GM19324 (cell line): ENCODE measurements around the gene WDR70.
"Not testable (repeated sequence)": the region's sequence is repeated elsewhere in the genome, so short reads cannot be mapped to it uniquely, and the experiment has no call there.

Source experiments
- ATAC-seq: cut with Tn5 transposase; IDR thresholded peaks from one replicate; pipeline ENCODE4 v1.9.1; 2021; ENCODE audit warnings: mild to moderate bottlenecking, moderate library complexity; ENCODE audit not compliant: unreplicated experiment, low FRiP score

Gene WDR70

DNA sequence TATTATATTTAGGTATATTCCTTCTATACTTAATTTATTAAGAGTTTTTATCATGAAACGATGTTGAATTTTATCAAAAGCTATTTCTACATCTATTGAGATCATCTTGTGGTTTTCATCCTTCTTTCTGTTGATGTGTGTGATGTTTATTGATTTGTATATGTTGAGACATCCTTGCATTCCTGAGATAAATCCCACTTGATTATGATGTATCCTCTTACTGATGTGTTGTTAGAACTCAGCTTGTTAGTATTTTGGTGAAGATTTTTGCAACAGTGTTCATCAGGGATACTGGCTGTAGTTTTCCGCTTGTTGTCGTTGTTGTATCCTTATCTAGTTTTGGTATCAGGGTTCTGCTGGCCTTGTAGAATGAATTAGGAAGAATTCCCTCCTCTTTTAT lies 247.1 kb downstream of the WDR70 start:
- no peak for ATAC-seq

DNA sequence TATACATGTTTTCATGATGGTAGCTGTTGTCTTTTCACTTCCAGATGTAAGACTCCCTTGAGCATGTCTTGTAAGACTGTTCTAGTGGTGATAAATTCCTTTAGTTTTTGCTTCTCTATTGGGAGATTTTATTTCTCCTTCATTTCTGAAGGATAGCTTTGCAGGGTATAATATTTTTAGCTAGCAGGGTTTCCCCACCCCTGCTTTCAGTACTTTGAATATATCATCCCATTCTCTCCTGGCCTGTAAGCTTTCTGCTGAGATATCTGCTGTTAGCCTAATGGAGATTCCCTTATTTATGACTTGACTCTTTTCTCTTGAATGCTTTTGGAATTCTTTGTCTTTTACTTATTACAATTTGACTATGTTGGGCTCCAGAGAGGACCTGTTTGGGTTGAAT lies 249.8 kb downstream of the WDR70 start:
- ATAC-seq = no peak

DNA sequence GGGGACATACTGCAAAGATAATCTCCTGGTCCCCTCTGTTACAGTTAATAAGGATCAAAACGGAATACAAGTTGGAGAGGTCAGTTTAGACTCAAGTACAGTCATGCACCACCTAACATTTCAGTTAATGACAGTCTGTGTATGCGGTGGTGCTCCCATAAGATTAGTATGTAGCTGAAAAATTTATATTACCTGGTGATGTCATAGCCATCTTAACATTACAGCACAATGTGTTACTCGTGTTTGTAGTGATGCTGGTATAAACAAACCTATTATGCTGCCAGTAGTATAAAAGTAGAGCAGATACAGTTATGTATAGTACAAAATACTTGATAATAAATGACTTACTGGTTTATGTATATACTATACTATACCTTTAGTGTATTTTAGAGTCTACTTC lies 252.8 kb downstream of the WDR70 start:
- no peak for ATAC-seq

DNA sequence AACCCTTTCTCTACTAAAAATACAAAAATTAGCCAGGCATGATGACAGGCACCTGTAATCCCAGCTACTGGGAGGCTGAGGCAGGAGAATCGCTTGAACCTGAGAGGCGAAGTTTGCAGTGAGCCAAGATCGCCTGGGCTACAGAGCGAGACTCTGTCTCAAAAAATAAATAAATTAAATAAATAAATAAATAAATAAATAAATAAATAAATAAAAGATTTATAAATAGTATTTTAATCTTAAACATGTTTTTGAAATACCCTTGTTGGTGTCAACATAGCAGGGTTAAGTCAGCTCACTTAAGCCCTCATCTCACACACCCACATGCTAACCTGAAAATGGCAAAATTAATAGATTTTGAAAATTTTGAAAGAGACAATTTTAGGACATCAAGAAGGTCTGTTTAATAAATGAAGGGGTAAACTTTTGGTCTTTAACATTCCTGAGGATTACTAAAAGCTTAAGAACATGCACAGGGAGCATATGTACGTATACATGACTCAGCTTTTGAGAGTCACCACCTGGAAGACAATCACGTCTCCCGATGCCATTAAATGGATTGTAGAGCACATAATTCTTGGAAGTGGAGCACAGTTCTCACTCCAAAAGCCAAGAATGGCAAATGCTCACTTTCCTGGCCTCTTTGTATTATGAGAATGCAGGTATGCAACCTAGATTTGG lies 258.2 kb downstream of the WDR70 start:
- ATAC-seq = no peak

DNA sequence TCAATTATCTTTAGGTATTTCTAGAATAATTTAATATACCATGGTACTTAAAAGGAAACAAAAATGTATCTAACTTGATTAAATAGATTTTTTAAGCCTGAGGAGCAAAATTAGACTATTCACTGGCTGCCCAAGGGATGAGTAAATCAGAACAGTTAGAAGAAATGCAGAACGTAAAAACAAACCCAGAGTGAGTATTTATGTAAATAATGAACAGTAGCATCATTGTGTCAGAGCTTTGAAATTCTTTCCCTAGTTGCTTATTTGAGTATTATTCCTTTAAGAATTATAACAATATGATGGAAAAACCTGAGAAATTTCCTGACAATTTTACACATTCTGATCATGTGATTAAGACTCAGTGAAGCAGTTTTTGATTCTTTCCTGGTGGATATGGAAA lies 259.8 kb downstream of the WDR70 start:
- no peak for ATAC-seq

DNA sequence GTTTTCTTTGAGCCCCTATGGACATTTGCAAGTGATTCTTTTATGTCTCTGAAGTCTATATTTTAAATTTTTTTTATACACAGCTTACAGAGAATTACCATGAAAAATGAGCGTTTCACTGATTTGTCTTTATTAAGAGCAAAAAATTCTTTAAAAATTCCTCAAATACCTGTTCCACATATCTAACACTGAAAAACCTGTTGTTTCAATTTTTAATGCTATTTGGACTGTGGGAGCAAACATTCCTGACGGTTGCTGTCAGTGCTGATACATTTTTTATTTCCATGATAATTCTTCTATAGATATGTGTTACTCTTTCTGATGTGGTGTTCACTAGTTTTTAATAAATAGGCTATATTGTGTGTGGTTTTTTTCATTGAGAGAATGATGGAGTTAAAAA lies 261.0 kb downstream of the WDR70 start:
- ATAC-seq = no peak

DNA sequence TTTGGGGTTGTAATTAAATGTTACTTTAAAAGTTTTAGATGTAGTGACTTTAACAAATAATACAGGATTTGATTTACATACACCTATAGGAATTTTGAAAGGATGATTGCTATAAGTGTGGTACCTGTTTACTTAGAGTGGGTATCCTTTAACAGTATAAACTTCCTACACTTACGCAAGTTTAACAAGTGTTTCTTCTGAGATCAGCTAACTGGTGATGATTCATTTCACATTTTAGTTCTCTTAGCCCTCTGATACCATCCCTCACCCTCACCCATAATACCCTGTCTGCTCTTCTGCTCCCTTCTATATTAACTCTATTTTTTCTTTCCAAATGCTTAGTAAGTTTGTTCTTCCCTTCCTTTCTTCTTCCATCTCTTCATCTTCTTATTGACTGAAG lies 262.8 kb downstream of the WDR70 start:
- no peak for ATAC-seq

DNA sequence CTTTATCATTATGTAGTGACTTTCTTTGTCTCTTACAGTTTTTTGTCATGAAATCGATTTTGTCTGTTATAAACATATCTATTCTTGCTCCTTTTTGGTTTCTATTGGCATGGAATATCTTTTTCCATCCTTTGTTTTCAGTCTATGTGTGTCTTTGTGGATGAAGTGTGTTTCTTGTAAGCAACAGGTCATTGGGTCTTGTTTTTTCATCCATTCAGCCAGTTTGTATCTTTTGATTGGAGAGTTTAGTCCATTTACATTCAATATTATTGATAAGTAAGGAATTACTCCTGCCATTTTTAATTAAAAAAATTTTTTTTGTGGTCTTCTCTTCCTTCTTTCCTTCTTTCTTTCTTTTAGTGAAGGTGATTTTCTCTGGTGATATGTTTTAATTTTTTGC lies 266.6 kb downstream of the WDR70 start:
- ATAC-seq = no peak

DNA sequence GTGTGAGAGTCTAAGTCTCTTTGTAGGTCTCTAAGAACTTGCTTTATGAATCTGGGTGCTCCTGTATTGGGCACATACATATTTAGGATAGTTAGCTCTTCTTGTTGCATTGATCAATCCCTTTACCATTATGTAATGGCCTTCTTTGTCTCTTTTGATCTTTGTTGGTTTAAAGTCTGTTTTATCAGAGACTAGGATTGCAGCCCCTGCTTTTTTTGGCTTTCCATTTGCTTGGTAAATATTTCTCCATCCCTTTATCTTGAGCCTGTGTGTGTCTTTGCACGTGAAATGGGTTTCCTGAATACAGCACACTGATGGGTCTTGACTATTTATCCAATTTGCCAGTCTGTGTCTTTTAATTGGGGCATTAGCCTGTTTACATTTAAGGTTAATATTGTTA lies 275.4 kb downstream of the WDR70 start:
- not testable (repeated sequence) for ATAC-seq

DNA sequence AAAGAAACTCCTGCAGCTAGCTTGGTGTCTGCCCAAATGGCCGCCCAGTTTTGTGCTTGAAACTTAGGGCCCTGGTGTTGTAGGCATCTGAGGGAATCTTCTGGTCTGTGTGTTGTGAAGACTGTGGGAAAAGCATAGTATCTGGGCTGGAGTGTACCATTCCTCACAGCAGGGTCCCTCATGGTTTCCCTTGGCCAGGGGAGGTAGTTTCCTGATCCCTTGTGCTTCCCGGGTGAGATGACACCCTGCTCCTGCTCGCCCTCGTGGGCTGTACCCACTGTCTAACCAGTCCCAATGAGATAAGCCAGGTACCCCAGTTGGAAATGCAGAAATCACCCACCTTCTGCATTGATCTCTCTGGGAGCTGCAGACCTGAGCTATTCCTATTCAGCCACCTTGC lies 277.9 kb downstream of the WDR70 start:
- no peak for ATAC-seq

DNA sequence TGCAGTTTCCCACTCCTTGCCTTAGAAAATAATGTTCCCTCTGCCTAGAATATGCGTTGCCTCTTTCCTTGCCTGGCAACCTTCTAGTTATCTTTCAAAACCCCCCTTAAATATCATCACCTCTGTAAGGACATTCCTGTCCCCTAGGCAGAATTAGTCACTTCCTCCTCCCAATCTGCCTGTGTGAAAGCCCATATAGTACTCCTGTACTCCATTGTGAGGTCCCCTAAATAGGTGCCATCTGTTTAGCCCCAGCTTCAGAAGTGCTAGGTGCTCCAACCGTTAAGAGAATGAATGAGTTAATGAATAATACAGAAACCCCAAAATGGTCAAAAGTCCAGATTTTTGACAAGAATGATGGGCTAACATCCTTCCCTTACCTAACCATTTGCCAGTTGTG lies 279.3 kb downstream of the WDR70 start:
- no peak for ATAC-seq

DNA sequence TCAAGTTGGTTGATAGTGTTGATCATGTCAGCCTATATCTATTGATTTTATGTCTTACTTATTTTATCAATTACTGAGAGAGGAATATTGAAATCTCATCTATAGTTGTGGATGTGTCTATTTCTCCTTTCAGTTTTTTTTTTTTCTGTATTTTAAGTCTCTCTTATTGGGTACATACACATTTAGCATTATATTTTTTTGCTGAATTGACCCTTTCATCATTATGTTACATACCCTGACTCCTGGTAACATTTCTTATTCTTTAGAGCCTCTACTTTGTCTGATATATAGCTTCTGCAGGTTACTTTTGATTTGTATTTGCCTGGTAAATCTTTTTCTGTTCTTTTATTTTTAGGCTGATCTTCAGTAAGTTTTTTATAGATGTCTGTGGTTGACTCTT lies 281.2 kb downstream of the WDR70 start:
- ATAC-seq = no peak

DNA sequence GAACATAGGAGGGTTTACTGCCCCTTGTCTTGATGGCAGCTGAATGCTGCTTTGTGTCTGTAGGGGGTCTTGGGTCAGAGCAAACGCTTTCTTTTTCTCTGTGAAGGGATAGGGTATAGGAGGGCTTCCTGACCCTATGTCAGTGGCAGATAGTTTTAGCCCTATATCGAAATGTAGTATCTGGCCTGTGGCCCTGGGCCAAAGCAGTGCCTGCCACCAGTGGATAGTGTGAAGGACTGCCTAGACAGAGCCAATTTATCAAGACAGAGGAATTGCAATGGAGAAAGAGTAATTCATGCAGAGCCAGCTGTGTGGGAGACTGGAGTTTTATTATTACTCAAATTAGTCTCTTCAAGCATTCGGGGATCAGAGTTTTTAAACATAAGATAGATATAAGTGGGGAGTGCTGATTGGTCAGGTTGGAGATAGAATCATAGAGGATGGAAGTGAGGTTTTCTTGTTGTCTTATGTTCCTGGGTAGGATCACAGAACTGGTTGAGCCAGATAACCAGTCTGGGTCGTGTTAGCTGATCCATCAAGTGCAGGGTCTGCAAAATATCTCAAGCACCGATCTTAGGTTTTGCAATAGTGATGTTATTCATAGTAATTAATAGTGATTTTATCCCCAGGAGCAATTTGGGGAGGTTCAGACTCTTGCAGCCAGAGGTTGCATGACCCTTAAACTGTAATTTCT lies 282.3 kb downstream of the WDR70 start:
- ATAC-seq = no peak

DNA sequence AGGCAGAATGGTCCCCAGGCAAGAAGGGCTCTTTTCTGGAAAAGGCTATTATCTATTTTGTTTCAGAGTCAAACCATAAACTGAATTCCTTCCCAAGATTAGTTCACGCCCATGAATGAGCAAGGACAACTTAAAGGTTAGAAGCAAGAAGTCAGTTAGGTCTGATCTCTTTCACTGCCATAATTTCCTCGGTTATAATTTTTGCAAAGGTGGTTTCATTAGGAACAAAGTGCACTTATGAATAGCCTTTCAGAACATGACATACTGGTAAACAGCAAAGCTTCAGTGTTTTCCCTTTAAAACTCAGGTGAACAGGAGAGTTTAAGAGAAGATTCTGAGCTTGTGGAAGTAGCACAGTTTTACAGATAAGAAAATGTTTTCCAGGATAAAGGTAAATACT lies 282.8 kb downstream of the WDR70 start:
- no peak for ATAC-seq

DNA sequence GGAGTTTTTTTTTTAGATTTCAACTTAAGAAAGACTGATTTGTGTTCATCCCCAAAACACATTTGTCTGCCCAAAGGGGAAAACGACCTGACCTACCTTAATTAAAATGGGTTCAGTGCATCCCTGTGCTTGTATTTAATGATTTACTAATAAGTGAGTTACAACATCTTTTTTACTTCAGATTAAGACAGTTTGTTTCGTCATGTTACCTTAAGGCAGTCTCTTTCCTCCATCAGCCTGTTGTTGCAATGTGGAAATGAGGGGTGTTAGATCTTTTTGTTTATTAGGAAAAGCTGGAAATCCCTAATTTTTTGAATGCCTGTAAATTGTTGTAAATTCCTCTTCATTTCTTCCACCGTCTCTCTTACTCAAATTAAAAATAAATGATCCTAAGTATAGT lies 283.2 kb downstream of the WDR70 start:
- no peak for ATAC-seq

DNA sequence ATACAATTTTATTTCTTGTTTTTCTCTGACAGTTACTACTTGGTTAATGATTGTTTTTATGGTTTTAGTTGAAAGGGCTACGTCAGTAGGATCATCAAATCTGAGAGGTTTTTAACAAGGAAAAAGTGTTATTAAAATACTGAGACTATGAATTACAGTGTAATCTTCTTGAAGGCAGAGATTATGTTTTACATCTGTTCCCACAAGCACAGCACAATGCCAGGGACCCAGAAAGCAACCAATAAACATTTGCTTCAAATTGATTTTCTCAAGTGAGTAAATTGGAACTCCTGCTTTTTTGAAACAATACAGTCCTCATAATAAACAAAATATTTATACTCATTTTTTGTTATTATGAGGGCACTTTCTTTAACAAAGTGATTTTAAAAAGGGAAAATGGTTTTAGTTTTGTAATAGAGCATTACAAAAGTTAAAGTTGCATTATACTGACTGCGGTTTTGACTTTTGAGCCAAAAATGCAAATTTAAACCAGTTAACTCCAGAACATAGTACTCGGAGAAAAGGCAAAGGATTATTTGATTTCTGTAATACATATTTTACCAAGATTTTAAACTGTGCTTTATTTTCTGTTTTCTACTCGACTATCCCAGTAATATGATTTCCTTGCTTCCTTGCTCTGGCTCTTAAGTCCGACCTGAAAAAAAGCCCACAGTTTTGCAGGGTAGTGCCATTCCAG lies 283.8 kb downstream of the WDR70 start:
- ATAC-seq = no peak

DNA sequence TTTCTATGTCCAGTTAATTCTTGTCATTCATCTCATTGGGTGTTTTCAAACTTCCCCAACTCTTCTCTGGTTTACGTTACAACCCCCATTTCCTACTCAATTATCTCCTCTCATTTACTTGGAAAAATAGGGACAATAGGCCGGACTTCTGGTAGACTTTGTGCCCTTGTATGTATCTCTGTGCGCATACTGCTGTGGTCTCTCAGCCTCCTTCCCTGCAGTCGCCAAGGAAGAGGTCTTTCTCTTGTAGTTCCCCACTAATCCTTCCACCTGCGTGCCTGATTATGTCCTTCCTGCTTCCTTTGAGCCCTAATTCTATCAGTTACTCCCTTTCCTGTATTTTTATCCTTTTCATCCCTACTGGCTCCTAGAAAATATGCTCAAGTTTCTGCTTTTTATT lies 284.4 kb downstream of the WDR70 start:
- ATAC-seq = no peak

DNA sequence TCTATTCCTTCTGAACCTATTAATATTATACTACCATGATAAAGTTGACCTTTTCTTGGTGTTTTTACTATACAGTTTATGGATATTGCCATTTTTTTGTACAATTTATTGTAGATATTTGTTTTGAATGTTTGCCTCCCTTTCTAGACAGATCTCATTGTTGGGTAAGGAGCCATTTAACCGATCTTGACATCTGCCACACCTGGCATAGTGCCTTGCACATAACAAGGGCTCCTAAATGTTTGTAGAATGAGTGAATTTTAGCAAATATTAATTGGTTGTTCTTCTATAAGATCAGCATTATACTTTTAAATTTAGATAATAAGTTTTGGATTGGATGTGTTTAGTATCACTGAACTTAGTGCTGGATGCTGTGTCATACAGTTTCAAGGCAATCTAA lies 285.4 kb downstream of the WDR70 start:
- no peak for ATAC-seq

DNA sequence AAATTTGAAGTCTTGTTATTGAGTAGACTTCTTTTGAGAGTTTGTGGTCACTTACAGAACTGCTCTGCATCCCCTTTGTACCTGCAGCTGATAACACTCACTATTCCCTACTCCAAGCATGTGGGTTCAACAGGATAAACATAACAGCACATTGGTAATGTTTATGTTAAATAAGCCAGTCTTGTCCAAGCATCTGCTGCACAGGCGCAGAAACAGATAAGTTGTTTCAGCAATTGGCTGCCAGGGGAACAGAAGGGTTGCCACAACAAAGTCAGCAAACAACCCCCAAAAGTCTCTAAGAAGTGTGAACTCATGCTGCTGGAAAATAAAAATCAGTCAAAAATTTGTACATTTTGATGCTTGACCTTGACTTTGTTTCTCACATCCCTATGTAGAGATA lies 286.2 kb downstream of the WDR70 start:
- no peak for ATAC-seq

DNA sequence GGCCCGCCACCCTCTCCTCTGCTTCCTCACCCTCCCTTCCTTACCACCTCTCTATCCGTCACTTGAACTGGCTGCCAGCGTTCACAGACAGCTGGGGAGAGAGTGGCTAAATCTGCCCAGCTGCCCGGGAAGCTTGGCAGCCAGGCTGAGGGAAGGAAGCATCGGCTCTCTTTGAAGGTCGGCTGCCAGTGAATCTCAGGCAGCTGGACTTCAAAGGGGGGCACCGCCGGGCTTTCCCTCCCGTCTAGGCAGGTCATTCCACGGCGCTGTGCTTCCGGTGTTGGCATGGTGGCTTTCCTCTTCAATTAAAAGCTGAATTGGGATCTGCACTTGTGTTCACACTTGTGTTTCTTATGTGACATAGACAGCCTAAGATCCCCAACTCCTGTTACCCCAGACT lies 286.8 kb downstream of the WDR70 start:
- no peak for ATAC-seq

DNA sequence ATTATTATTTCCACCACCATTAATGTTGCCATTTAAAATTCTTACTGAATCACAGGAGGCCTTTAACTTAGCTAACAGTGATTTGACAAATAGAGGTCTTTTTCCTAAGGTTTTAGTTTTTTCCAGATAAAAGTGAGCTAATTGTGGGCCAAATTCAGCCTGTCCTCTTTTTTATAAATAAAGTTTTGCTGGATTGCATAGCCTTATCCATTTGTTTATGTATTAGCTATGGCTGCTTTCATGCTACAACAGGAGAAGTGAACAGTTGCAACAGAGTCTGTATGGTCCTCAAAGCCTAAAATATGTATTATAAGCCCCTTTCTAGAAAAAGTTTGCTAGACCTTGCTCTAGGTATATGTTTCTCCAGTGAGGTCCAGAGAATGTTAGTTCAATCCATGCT lies 288.3 kb downstream of the WDR70 start:
- no peak for ATAC-seq

DNA sequence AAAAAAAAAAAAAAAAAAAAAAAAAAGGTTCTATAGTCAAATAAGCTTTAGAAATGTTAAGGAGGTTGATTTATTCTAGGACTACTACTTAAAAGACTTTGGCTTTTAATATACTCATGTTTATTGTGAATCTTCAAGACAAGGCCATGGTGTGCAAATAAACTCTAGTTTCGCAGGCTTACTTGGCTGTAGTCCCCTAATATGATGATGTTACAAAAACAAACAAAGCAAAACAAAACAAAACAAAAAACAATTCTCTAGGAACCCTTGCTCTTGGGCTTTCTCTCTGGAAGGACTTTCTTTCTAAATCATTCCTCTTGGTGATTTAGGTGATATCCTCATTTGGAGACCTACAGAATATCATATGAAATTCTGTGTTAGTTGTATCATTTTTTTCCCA lies 288.7 kb downstream of the WDR70 start:
- no peak for ATAC-seq
